Activated T-cell treated with anti-CD3 and anti-CD28 coated beads, Interleukin-2, amount 50 U/mL, for 24 hours (primary cell): ENCODE data around the gene FKBP1B.

ENCODE experiments used
- DNase-seq: peaks from one replicate; pipeline ENCODE4 v3.0.0-alpha.2; 2020
- H3K27ac Mint-ChIP-seq: 2 replicates; pipeline ENCODE4 v1.8.0; 2020; ENCODE audit warnings: mild to moderate bottlenecking, mixed read lengths
- H3K27me3 Mint-ChIP-seq: 2 replicates; pipeline ENCODE4 v1.8.0; 2020; ENCODE audit warnings: mixed read lengths
- H3K36me3 Mint-ChIP-seq: 2 replicates; pipeline ENCODE4 v1.8.0; 2020; ENCODE audit warnings: low read depth, mixed read lengths
- H3K4me1 Mint-ChIP-seq: 2 replicates; pipeline ENCODE4 v1.8.0; 2020; ENCODE audit warnings: low read depth, mixed read lengths
- H3K4me3 Mint-ChIP-seq: 2 replicates; pipeline ENCODE4 v1.8.0; 2020; ENCODE audit warnings: mild to moderate bottlenecking, moderate library complexity, mixed read lengths
- H3K9me3 Mint-ChIP-seq: 2 replicates; pipeline ENCODE4 v1.8.0; 2020; ENCODE audit warnings: mixed read lengths

Gene FKBP1B

DNA sequence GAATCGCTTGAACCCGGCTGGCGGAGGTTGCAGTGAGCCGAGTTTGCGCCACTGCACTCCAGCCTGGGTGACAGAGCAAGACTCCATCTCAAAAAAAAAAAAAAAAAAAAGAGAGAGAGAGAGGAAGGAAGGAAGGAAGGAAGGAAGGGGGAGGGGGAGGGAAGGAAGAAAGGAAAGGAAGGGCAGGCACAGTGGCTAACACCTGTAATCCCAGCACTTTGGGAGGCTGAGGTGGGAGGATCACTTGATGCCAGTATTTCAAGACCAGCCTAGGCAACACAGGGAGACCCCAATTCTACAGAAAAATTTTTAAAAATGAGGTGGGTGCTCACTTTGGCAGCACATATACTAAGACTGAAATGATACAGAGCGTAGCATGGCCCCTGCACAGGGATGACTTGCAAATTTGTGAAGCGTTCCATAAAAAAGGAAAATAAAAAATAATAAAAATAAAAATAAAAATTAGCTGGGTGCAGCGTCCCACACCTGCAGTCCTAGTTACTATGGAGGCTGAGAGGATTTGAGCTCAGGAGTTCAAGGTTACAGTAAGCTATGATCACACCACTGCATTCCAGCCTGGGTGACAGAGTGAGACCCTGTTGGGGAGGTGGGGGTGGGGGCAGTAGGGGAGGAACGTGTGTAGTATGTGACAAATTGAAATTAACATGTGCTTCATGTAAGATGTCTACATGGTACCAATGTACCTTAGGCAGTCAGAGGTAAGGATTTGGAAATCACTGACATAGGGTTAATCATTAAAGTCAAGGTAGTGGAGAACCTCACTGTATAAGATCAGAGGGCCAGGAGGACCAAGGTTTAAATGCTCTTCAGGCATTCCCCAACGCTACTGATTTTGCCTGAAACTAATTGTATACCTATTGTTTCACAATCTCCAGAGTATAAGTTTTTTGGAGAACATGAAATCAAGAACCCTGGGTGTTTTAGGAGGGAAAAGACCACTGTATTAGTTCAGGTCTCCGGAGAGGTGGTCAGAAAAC lies 3.7 kb upstream of the FKBP1B start:
- peaks cover 22% of the 10 kb centered on the region for H3K4me1 Mint-ChIP-seq
- DNase-seq = no peak
- peak overlapping the region; percentile 96 for H3K4me3 Mint-ChIP-seq
- H3K27me3 Mint-ChIP-seq = peaks cover 7% of the 10 kb centered on the region
- H3K9me3 Mint-ChIP-seq = no peaks in the 10 kb centered on the region
- H3K36me3 Mint-ChIP-seq = peaks cover 12% of the 10 kb centered on the region
- H3K27ac Mint-ChIP-seq = peak overlapping the region; percentile 11

GRCh38 chr2:24046599-24046929 lies 3.0 kb upstream of the FKBP1B start:
- H3K27ac Mint-ChIP-seq = no peak overlapping the region
- H3K4me1 Mint-ChIP-seq = peaks cover 22% of the 10 kb centered on the region
- peaks cover 10% of the 10 kb centered on the region for H3K36me3 Mint-ChIP-seq

GRCh38 chr2:24046930-24047702 lies 2.4 kb upstream of the FKBP1B start, which contains the start of gene WDCP:
Gene WDCP (minus strand): TSS chr2:24047391. CDS start chr2:24039494, 7,897 bp downstream.
- Mint-ChIP-seq H3K27ac (peak within 1 kb of the TSS; percentile 94), H3K36me3 (peaks cover 10% of the 10 kb centered on the region), H3K4me1 (peaks cover 22% of the 10 kb centered on the region), H3K27me3 (peaks cover 7% of the 10 kb centered on the region), H3K9me3 (no peaks in the 10 kb centered on the region), H3K4me3 (peak within 1 kb of the TSS; percentile 96)
- peak; percentile 87 for DNase-seq

More at GRCh38 chr2:24046599-24046929, 3.0 kb upstream of the FKBP1B start:
- Mint-ChIP-seq H3K4me3 (peak overlapping the region; percentile 96), H3K9me3 (no peaks in the 10 kb centered on the region), H3K27me3 (peaks cover 7% of the 10 kb centered on the region)
- DNase-seq = no peak

- H3K4me3 Mint-ChIP-seq = peak overlapping the region; percentile 96
- no peak for DNase-seq
- H3K36me3 Mint-ChIP-seq = peaks cover 10% of the 10 kb centered on the region
- no peaks in the 10 kb centered on the region for H3K9me3 Mint-ChIP-seq
- H3K4me1 Mint-ChIP-seq = peaks cover 22% of the 10 kb centered on the region
- peaks cover 7% of the 10 kb centered on the region for H3K27me3 Mint-ChIP-seq
- H3K27ac Mint-ChIP-seq = peak overlapping the region; percentile 94
Measured at GRCh38 chr2:24047703-24048033, 1.9 kb upstream of the FKBP1B start.

GRCh38 chr2:24048769-24049484 lies 614 bp upstream of the FKBP1B start:
- Mint-ChIP-seq H3K4me3 (no peak overlapping the region), H3K9me3 (no peaks in the 10 kb centered on the region), H3K27me3 (peaks cover 9% of the 10 kb centered on the region), H3K27ac (no peak overlapping the region), H3K4me1 (peaks cover 22% of the 10 kb centered on the region), H3K36me3 (peaks cover 5% of the 10 kb centered on the region)
- DNase-seq = no peak

GRCh38 chr2:24050041-24050979 lies 769 bp downstream of the FKBP1B start:
- peaks cover 5% of the 10 kb centered on the region for H3K36me3 Mint-ChIP-seq
- peak; percentile 47 for DNase-seq
- H3K27ac Mint-ChIP-seq = no peak overlapping the region
- H3K4me3 Mint-ChIP-seq = no peak overlapping the region
- H3K9me3 Mint-ChIP-seq = no peaks in the 10 kb centered on the region
- peaks cover 19% of the 10 kb centered on the region for H3K4me1 Mint-ChIP-seq
- peaks cover 9% of the 10 kb centered on the region for H3K27me3 Mint-ChIP-seq

DNA sequence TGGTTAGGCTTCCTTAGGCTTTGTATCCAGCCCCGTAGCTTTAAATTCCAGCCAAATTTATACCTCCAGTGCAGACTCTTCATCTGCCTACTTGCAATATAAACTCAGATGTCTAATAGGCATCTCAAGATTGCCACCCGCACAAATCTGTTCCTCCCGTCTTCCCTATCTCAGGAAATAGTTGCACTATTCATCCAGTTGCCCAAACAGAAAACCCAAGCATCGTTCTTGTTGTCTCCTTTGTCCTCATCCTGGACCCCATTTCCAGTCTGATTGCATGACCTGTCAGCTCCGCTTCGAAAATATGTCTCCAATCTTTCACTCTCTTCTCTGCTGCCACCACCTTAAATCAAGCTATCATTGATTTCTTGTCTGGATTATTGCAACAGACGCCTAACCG lies 2.3 kb downstream of the FKBP1B start:
- Mint-ChIP-seq H3K9me3 (no peaks in the 10 kb centered on the region), H3K36me3 (peaks cover 4% of the 10 kb centered on the region), H3K4me3 (no peak overlapping the region), H3K4me1 (peaks cover 10% of the 10 kb centered on the region), H3K27ac (no peak overlapping the region), H3K27me3 (peaks cover 9% of the 10 kb centered on the region)
- no peak for DNase-seq

DNA sequence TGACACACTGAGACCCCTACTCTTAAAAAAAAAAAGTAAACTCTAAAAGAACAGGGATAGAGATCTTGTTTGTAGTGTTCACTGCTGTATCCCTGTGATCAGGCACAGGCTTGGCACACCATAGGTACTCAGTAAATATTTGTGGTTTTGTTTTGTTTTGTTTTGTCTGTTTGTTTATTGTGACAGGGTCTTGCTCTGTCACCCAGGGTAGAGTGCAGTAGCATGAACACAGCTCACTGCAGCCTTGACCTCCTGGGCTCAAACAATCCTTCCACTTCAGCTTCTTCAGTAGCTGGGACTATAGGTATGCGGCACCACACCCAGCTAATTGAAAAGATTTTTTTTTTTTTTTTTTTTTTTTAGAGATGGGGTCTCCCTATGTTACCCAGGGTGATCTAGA lies 3.4 kb downstream of the FKBP1B start:
- Mint-ChIP-seq H3K4me1 (peaks cover 3% of the 10 kb centered on the region), H3K9me3 (no peaks in the 10 kb centered on the region), H3K4me3 (no peak overlapping the region), H3K36me3 (no peaks in the 10 kb centered on the region), H3K27me3 (peaks cover 6% of the 10 kb centered on the region), H3K27ac (no peak overlapping the region)
- DNase-seq = no peak

- no peaks in the 10 kb centered on the region for H3K9me3 Mint-ChIP-seq
- H3K27me3 Mint-ChIP-seq = peaks cover 2% of the 10 kb centered on the region
- no peak overlapping the region for H3K27ac Mint-ChIP-seq
- no peak for DNase-seq
- no peak overlapping the region for H3K4me3 Mint-ChIP-seq
- H3K36me3 Mint-ChIP-seq = no peaks in the 10 kb centered on the region
- no peaks in the 10 kb centered on the region for H3K4me1 Mint-ChIP-seq
Measured at GRCh38 chr2:24054366-24055010, 4.9 kb downstream of the FKBP1B start.

DNA sequence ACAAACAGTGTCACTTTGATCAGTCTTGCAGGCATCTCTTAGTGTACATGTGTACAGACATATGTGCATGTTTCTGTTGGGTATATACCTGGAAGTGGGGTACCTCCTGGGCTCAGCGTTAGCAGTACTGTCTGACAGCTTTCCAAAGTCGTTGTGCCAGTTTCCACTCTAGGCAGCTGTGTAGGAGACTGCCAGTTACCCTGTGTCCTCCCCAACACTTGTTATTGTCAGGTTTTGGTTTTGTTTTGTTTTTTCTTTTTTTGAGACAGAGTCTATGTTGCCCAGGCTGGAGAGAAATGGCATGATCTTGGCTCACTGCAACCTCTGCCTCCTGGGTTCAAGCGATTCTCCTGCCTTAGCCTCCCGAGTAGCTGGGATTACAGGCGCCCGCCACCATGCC lies 6.2 kb downstream of the FKBP1B start:
- Mint-ChIP-seq H3K36me3 (no peaks in the 10 kb centered on the region), H3K27me3 (peaks cover 2% of the 10 kb centered on the region), H3K27ac (no peak overlapping the region), H3K4me1 (peaks cover 3% of the 10 kb centered on the region), H3K4me3 (no peak overlapping the region), H3K9me3 (no peaks in the 10 kb centered on the region)
- no peak for DNase-seq

DNA sequence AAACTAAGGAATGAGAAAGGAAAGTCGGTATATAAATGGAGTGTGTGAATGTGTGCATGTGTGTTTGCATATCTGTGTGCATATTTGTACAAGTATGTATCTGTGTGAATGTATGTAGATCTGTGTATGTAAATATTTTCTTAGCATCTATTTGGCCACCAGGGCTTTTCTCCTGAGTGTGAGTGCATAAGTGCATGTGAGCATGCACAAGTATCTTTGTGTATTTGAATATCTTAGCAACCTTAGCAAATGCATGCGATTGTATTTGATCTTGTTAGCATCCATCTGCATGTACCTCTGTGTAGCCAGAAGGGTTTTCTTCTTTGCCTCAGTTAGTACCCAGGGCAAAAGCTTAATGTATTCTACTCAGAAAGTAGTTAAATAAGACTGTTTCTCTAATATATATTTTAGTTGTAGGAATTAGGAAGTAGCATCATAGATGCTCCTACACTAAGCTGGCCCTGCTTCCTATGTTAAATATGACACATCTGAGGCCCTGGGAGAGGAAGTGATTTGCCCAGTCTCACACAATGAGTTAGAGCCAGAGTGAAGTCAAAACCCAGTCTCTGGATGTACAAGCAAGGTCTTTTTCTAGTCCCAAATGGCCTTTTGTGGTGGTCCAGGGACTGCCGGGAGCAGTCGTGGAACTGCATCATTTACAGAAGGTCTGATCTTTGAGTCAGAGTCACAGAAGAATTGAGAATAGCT lies 9.2 kb downstream of the FKBP1B start:
- Mint-ChIP-seq H3K27ac (no peak overlapping the region), H3K27me3 (no peaks in the 10 kb centered on the region), H3K9me3 (no peaks in the 10 kb centered on the region), H3K36me3 (no peaks in the 10 kb centered on the region), H3K4me1 (peaks cover 4% of the 10 kb centered on the region), H3K4me3 (no peak overlapping the region)
- no peak for DNase-seq

DNA sequence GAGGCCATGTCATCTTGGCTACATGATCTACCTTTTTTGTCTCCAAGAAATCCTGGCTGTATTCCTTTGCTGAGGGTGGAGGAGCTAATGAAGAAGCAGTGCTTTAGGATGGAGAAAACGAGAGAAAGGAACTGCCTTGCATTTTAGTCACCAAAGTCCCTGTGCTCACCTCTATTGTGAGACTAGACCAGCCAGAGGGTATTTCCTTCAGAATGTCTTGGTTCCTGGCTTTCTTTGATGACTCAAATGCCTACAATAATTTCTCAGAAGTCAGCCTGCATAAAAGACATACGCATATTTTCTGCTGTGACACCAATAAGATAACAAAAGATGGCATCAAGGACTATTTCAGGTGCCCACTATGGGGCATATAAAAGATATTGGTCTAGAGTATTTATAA lies 15.8 kb downstream of the FKBP1B start:
- H3K4me1 Mint-ChIP-seq = peaks cover 13% of the 10 kb centered on the region
- no peak overlapping the region for H3K4me3 Mint-ChIP-seq
- H3K27ac Mint-ChIP-seq = peak overlapping the region; percentile 1
- DNase-seq = no peak
- no peaks in the 10 kb centered on the region for H3K9me3 Mint-ChIP-seq
- H3K27me3 Mint-ChIP-seq = no peaks in the 10 kb centered on the region
- peaks cover 46% of the 10 kb centered on the region for H3K36me3 Mint-ChIP-seq

DNA sequence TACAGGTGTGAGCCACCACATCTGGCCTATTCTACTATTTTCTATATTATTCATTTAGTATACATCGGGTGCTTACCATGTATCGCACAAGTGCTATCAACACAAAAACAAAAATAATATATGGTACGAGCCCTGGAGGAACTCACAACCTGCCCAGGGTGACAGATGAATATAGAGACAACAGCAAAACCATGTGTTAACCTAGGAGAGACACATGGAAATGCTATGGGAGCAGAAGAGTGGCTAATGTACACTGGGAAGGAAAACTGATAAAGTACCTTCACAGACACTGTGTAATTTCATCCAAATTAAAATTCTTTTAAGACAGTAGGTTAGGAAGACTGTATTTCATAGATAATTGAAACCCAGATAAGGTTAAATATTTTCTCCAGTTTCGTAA lies 22.7 kb downstream of the FKBP1B start:
- peaks cover 80% of the 10 kb centered on the region for H3K36me3 Mint-ChIP-seq
- no peaks in the 10 kb centered on the region for H3K27me3 Mint-ChIP-seq
- DNase-seq = no peak
- peak overlapping the region; percentile 79 for H3K27ac Mint-ChIP-seq
- H3K9me3 Mint-ChIP-seq = no peaks in the 10 kb centered on the region
- H3K4me3 Mint-ChIP-seq = no peak overlapping the region
- H3K4me1 Mint-ChIP-seq = peaks cover 39% of the 10 kb centered on the region
